Neural progenitor cell (in vitro differentiated cells): ENCODE results near the gene NRG2. TPM values are rescaled to one million over a fixed set of nuclear protein-coding genes. Genes with fewer than 3 reads are reported as not detected.

ENCODE experiments used
- DNase-seq: peaks from one replicate; pipeline ENCODE4 v3.0.0-alpha.2; 2016; ENCODE audit warnings: low spot score
- H2AFZ ChIP-seq: fragments of 200-600 bp; sonication (generic); replicated peaks from 2 replicates; pipeline ENCODE4 v1.6.1; 2016; ENCODE audit warnings: antibody characterized with exemption
- H3F3A ChIP-seq: fragments of 200-600 bp; sonication (generic); 2 replicates; pipeline ENCODE4 v1.6.1; 2016; ENCODE audit warnings: antibody characterized with exemption, low read depth
- H3K27ac ChIP-seq: fragments of 200-600 bp; sonication (generic); 2 replicates; pipeline ENCODE4 v1.5.1; 2016; ENCODE audit warnings: mild to moderate bottlenecking
- H3K27me3 ChIP-seq: fragments of 200-600 bp; sonication (generic); 2 replicates; pipeline ENCODE4 v1.6.1; 2016; ENCODE audit warnings: mild to moderate bottlenecking, moderate library complexity
- H3K36me3 ChIP-seq: fragments of 200-600 bp; sonication (generic); 2 replicates; pipeline ENCODE4 v1.5.1; 2016
- H3K4me1 ChIP-seq: fragments of 200-600 bp; sonication (generic); 2 replicates; pipeline ENCODE4 v1.6.1; 2016; ENCODE audit warnings: mixed run types
- H3K4me2 ChIP-seq: fragments of 200-600 bp; sonication (generic); 2 replicates; pipeline ENCODE4 v1.6.1; 2016
- H3K4me3 ChIP-seq: fragments of 200-600 bp; sonication (generic); 2 replicates; pipeline ENCODE4 v1.5.1; 2016
- H3K79me2 ChIP-seq: fragments of 200-600 bp; sonication (generic); 2 replicates; pipeline ENCODE4 v1.6.1; 2016; ENCODE audit warnings: low read depth
- H3K9ac ChIP-seq: fragments of 200-600 bp; sonication (generic); 2 replicates; pipeline ENCODE4 v1.6.1; 2016
- H3K9me3 ChIP-seq: fragments of 200-600 bp; sonication (generic); 2 replicates; pipeline ENCODE4 v1.5.1; 2016; ENCODE audit warnings: low read depth
- H4K20me1 ChIP-seq: fragments of 200-600 bp; sonication (generic); 2 replicates; pipeline ENCODE4 v1.6.1; 2016; ENCODE audit warnings: low read depth
- H3K27ac Mint-ChIP-seq: 3 replicates; pipeline ENCODE4 v1.8.0; 2021; ENCODE audit warnings: mixed read lengths
- H3K27me3 Mint-ChIP-seq: 2 replicates; pipeline ENCODE4 v1.8.0; 2022; ENCODE audit warnings: low read depth, mild to moderate bottlenecking, inconsistent platforms, moderate library complexity, mixed read lengths; ENCODE audit not compliant: insufficient read depth
- H3K36me3 Mint-ChIP-seq: 3 replicates; pipeline ENCODE4 v1.8.0; 2021; ENCODE audit warnings: mixed read lengths
- H3K4me1 Mint-ChIP-seq: 3 replicates; pipeline ENCODE4 v1.8.0; 2021; ENCODE audit warnings: mixed read lengths
- H3K4me3 Mint-ChIP-seq: 3 replicates; pipeline ENCODE4 v1.8.0; 2021; ENCODE audit warnings: mild to moderate bottlenecking, moderate library complexity, mixed read lengths
- H3K9me3 Mint-ChIP-seq: 3 replicates; pipeline ENCODE4 v1.8.0; 2020; ENCODE audit warnings: mixed read lengths
- EZH2 ChIP-seq: fragments of 200-600 bp; sonication (generic); IDR thresholded peaks from 2 replicates; pipeline ENCODE4 v1.6.1; 2017; ENCODE audit warnings: antibody characterized with exemption, mild to moderate bottlenecking, moderate library complexity
- EZH2phosphoT487 ChIP-seq: fragments of 200-600 bp; sonication (generic); IDR thresholded peaks from 2 replicates; pipeline ENCODE4 v1.6.1; 2017; ENCODE audit warnings: antibody characterized with exemption
- total RNA-seq: library from RNA; depleted of rRNA; stranded (reverse); fragments of >200 nt; gene quantifications from 2 replicates; pipeline ENCODE4 v1.2.3, GENCODE V29; 2015; ENCODE audit warnings: low replicate concordance
- TF ChIP-seq, protein P1 (sequence below): fragments of 200-600 bp; sonication (generic); IDR thresholded peaks from 2 replicates; pipeline ENCODE4 v1.5.1; 2017; ENCODE audit warnings: antibody characterized with exemption, mild to moderate bottlenecking

The NRG2 gene
- total RNA-seq, 1 donor from 2014 or later = 0.13 TPM

DNA sequence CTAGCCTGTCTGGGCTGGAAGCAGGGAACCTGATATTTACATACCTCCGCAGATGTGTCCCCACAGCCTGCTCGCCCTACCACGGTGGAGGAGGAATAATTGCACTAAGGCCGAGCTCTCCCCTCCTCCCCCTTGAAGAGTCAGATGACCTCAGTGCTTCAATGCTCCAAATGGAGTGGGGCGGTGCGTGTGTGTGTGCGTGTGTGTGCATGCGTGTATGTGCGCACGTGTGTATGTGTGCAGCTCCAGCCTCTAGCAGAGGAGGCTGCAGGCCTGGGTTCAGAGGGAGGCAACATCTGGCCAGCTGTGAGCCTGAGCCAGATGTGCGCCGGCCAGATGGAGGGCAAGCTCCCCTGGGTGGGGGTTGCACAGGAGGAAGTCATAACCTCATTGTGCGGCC, 90.5 kb downstream of the NRG2 start:
- Histone ChIP-seq H3K4me1 (peaks cover 14% of the 10 kb centered on the region), H3K4me3 (no peak overlapping the region), H3K9ac (no peak overlapping the region), H3F3A (no peaks in the 10 kb centered on the region), H3K4me2 (no peak overlapping the region), H3K9me3 (no peaks in the 10 kb centered on the region), H3K36me3 (no peaks in the 10 kb centered on the region), H4K20me1 (no peaks in the 10 kb centered on the region), H3K27me3 (peaks cover 16% of the 10 kb centered on the region), H3K79me2 (no peaks in the 10 kb centered on the region), H3K27ac (no peak overlapping the region), H2AFZ (no peak overlapping the region)
- no peak for DNase-seq
- no peaks in the 10 kb centered on the region for H3K27me3 Mint-ChIP-seq
- H3K9me3 Mint-ChIP-seq = no peaks in the 10 kb centered on the region
- no peak overlapping the region for H3K27ac Mint-ChIP-seq
- H3K4me3 Mint-ChIP-seq = no peak overlapping the region
- no peaks in the 10 kb centered on the region for H3K36me3 Mint-ChIP-seq
- TF ChIP-seq, protein P1, sequence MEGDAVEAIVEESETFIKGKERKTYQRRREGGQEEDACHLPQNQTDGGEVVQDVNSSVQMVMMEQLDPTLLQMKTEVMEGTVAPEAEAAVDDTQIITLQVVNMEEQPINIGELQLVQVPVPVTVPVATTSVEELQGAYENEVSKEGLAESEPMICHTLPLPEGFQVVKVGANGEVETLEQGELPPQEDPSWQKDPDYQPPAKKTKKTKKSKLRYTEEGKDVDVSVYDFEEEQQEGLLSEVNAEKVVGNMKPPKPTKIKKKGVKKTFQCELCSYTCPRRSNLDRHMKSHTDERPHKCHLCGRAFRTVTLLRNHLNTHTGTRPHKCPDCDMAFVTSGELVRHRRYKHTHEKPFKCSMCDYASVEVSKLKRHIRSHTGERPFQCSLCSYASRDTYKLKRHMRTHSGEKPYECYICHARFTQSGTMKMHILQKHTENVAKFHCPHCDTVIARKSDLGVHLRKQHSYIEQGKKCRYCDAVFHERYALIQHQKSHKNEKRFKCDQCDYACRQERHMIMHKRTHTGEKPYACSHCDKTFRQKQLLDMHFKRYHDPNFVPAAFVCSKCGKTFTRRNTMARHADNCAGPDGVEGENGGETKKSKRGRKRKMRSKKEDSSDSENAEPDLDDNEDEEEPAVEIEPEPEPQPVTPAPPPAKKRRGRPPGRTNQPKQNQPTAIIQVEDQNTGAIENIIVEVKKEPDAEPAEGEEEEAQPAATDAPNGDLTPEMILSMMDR = no peak
- TF ChIP-seq EZH2phosphoT487 (no peak), EZH2 (no peak)
- peaks cover 14% of the 10 kb centered on the region for H3K4me1 Mint-ChIP-seq

DNA sequence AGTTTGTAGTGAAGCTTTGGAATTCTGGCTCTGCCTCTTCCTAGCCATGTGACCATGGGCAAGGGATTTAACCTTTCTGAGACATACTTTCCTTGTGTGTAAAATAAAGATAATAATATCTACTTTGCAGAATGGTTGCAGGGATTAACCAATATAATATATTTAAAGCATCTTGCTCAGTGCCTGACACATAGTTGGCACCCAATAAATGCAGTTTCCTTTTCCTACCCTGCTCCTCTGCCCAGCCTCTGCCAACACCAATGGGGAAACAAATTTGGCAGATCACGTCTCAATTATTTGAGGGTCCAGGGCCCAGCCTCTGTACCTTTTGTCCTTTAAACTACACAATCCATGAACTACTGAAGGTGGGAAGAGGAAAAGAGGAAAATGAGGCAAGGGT, 91.1 kb downstream of the NRG2 start:
- Histone ChIP-seq H4K20me1 (no peaks in the 10 kb centered on the region), H3K79me2 (no peaks in the 10 kb centered on the region), H3K27me3 (peaks cover 22% of the 10 kb centered on the region), H3K9me3 (no peaks in the 10 kb centered on the region), H3K4me2 (no peak overlapping the region), H3K4me1 (peaks cover 14% of the 10 kb centered on the region), H3F3A (no peaks in the 10 kb centered on the region), H3K4me3 (no peak overlapping the region), H3K36me3 (no peaks in the 10 kb centered on the region), H3K27ac (no peak overlapping the region), H3K9ac (no peak overlapping the region), H2AFZ (no peak overlapping the region)
- no peak for TF ChIP-seq EZH2phosphoT487
- TF ChIP-seq, protein P1 = no peak
- TF ChIP-seq EZH2 = no peak
- no peak overlapping the region for H3K27ac Mint-ChIP-seq
- peaks cover 14% of the 10 kb centered on the region for H3K4me1 Mint-ChIP-seq
- no peak overlapping the region for H3K4me3 Mint-ChIP-seq
- no peaks in the 10 kb centered on the region for H3K9me3 Mint-ChIP-seq
- DNase-seq = no peak
- no peaks in the 10 kb centered on the region for H3K36me3 Mint-ChIP-seq
- H3K27me3 Mint-ChIP-seq = no peaks in the 10 kb centered on the region

DNA sequence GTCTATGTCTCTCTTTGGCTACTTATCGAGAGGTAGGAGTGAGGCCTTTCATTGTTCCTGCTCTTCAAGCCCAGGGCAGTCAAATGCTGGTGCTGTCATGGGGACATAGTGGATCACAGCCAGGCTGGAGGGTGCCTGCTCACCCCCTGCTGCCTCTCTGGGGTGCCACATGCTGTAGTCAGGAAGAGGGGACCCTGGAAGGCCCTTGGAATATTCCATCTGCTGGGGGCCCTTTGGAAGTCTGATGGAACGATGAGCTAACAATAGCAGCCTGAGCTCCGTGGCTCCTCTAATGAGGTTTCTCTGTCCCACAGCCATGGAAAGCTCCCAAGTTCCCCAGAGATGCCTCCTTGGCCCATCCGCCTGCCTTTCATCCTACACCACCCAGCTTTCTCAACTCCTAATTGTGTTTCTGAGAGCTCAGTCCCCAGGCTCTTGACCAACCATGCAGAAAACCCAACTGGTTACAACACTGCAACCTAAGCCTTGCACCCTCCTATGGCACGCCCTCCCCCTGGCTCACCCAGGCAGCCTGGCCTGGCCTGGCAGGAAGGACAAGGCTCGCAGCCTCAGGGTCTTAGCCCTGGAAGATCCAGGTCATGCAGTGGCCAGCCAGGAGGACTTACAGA, 91.7 kb downstream of the NRG2 start:
- no peaks in the 10 kb centered on the region for H4K20me1 ChIP-seq
- no peaks in the 10 kb centered on the region for H3F3A ChIP-seq
- peaks cover 28% of the 10 kb centered on the region for H3K27me3 ChIP-seq
- H2AFZ ChIP-seq = no peak overlapping the region
- Mint-ChIP-seq H3K4me3 (no peak overlapping the region), H3K36me3 (no peaks in the 10 kb centered on the region), H3K9me3 (no peaks in the 10 kb centered on the region), H3K27ac (no peak overlapping the region), H3K4me1 (peaks cover 14% of the 10 kb centered on the region), H3K27me3 (no peaks in the 10 kb centered on the region)
- DNase-seq = no peak
- no peaks in the 10 kb centered on the region for H3K79me2 ChIP-seq
- H3K4me3 ChIP-seq = no peak overlapping the region
- peaks cover 14% of the 10 kb centered on the region for H3K4me1 ChIP-seq
- no peak overlapping the region for H3K9ac ChIP-seq
- H3K9me3 ChIP-seq = no peaks in the 10 kb centered on the region
- no peaks in the 10 kb centered on the region for H3K36me3 ChIP-seq
- no peak overlapping the region for H3K27ac ChIP-seq
- H3K4me2 ChIP-seq = no peak overlapping the region
- TF ChIP-seq EZH2 = no peak
- TF ChIP-seq EZH2phosphoT487 = no peak
- TF ChIP-seq, protein P1 = no peak
